ENCODE results near the gene APOL4.

The APOL4 gene

DNA sequence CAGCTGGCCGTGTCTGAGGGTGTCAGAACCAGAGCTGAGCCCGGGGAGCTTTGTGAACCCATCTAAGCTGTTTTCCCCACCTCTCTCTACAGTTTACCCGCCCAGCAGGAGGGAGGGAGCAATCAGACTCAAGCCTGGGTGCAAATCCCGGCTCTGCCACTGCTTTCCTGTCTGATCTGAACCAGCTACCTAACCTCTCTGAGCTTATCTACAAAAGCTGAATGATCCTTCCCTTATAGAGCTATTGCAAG, 37.5 kb upstream of the APOL4 start:
- H3K9me3 ChIP-seq (ENCODE audit: control insufficient read depth, low read length): no peaks in the 10 kb centered on the region
- WGBS, 2 experiments: 48 to 58% methylated on average over 4 of the region's 4 CpGs
- peak overlapping the region; percentile 28 for H3K4me3 ChIP-seq (ENCODE audit: insufficient read depth, low read depth, low read length)
- no peaks in the 10 kb centered on the region for H3K36me3 ChIP-seq (ENCODE audit: control insufficient read depth, insufficient read depth, low read length)
- H3K4me1 ChIP-seq (ENCODE audit: control insufficient read depth, insufficient read depth, low read length): peaks cover 3% of the 10 kb centered on the region
- no peak overlapping the region for H3K27ac ChIP-seq (ENCODE audit: insufficient read depth, low read depth, low read length, poor library complexity, severe bottlenecking)
- H3K27me3 ChIP-seq (ENCODE audit: control insufficient read depth, insufficient read depth, low read length, poor library complexity, severe bottlenecking): no peaks in the 10 kb centered on the region

DNA sequence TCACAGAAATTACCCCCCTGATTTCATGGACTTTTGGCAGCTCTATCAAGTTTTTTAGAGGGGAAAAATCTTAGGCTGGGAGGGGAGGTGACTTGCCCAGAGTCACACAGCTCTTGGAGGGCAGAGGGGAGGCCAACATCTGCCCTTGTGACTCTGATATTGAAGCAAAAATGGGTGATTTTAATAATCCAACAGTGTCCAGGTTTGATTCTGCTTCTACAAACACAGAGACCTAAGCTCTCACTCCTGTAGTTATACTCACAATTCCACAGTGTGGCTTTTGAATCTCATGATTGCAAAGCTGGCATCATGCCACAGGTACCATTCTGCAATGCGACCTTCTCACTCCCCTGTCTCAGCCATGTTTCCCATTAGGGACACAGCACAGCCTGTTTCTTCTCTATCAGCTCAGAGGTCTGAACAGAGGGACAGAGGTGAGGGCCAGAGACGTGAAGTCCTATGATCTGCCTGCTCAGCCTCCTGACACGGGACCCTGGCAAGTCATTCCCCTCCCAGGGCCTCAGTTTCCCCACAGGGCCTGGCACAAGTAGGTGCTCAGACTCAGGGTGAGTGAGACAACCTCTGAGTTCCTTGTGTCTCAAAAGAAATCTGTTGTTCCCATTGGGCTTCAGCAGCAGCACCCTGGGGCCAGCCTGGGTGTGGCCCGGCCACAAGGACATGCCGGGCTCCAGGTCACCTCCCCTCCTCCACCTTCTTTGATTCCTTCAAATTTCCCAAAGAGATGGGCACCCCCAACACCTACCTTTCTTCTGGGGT, 37.0 kb upstream of the APOL4 start:
- no peaks in the 10 kb centered on the region for H3K27me3 ChIP-seq (ENCODE audit: control insufficient read depth, insufficient read depth, low read length, poor library complexity, severe bottlenecking)
- no peak overlapping the region for H3K27ac ChIP-seq (ENCODE audit: insufficient read depth, low read depth, low read length, poor library complexity, severe bottlenecking)
- WGBS, 2 experiments: 80 to 84% methylated on average over 5 of the region's 5 CpGs
- no peaks in the 10 kb centered on the region for H3K9me3 ChIP-seq (ENCODE audit: control insufficient read depth, low read length)
- H3K36me3 ChIP-seq (ENCODE audit: control insufficient read depth, insufficient read depth, low read length): no peaks in the 10 kb centered on the region
- H3K4me1 ChIP-seq (ENCODE audit: control insufficient read depth, insufficient read depth, low read length): peaks cover 3% of the 10 kb centered on the region
- peak overlapping the region; percentile 28 for H3K4me3 ChIP-seq (ENCODE audit: insufficient read depth, low read depth, low read length)

DNA sequence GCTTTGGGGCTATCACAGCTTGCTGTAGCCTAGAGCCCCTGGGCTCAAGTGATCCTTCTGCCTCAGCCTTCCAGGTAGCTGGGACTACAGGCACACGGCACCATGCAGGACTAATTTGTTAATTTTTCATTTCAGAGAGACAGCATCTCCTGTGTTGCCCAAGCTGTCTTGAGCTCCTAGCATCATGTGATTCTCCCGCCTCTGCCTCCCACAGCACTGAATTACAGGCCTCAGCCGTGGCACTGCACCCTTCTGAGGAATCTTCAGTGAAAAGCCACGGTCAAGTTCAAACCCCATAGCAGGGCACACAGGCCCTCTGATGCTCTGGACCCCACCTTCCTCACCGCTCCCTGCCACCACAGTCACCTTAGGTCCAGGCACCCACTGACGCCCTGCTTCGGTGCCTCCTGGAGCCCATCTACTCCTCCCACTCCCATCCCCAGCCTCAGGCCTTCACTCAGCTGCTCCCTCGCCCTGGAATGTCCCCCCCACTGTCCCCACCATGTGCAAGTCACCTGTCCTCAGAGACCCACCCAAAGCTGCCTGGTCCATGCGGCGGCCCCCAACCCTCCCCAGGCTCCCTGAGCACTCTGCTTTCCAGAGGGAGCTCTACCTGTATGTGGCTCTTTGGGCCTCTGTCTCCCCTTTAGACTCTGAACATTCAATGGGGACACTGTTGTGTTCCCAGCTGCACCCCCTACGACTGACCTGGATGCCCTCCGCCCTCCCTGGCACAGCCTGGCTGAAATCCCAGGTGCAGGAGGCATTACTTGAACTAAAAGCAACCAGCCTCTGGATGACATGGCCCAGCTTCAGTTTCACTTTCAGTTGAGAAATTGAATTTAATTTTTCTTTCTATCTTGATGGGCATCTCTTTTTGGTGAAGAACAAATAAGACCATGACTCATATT, 36.1 kb upstream of the APOL4 start:
- 93 to 94% methylated on average over 12 of the region's 12 CpGs for WGBS, 2 experiments
- Histone ChIP-seq H3K9me3 (ENCODE audit: control insufficient read depth, low read length) (no peaks in the 10 kb centered on the region), H3K4me3 (ENCODE audit: insufficient read depth, low read depth, low read length) (no peak overlapping the region), H3K4me1 (ENCODE audit: control insufficient read depth, insufficient read depth, low read length) (peaks cover 3% of the 10 kb centered on the region), H3K27ac (ENCODE audit: insufficient read depth, low read depth, low read length, poor library complexity, severe bottlenecking) (no peak overlapping the region), H3K36me3 (ENCODE audit: control insufficient read depth, insufficient read depth, low read length) (no peaks in the 10 kb centered on the region), H3K27me3 (ENCODE audit: control insufficient read depth, insufficient read depth, low read length, poor library complexity, severe bottlenecking) (no peaks in the 10 kb centered on the region)

DNA sequence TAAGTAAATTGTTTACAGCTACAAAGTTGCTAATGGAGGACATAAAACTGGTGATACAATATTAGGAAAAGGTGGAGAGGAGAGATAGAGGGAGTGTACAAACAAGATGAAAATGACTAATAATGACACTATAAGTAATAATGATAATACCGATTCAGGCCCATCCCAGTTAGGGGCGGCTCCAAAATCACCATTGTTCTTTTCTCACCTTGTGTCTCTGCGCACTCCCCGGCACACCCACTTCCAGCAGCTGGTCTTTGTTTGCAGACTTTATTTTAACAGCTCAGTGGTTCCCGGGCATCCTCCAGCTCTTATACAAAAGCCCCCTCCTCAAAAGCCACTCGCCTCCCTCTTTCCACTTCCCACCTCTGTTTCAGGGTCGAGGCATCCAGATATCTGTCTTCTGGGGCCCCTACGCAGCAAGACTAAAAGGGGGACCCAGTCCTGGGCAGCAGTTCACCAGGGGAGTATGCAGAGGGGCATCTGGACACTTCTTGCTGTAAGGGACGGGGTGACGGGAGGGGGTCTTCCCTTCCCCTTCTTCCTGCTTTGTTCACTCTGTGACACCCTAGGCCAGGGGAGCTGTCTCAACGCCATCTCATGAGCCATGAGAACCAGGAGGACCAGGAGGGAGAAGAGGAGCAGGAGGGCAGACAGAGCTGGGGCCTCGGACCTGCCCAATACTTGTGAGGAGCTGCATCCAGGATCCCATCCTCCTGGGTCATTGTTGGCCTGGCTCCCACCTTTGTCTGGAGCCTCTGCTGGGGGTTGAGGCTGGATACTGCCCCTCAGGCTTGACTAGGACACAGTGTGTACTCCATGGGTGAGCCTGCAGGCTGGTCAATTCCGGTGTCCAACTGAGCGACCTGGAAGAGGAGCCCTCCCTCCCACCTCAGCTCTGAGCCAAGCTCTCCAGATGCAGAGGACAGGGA, 35.0 kb upstream of the APOL4 start:
- no peaks in the 10 kb centered on the region for H3K27me3 ChIP-seq (ENCODE audit: control insufficient read depth, insufficient read depth, low read length, poor library complexity, severe bottlenecking)
- WGBS, 2 experiments: 92 to 93% methylated on average over 14 of the region's 14 CpGs
- no peaks in the 10 kb centered on the region for H3K36me3 ChIP-seq (ENCODE audit: control insufficient read depth, insufficient read depth, low read length)
- no peak overlapping the region for H3K27ac ChIP-seq (ENCODE audit: insufficient read depth, low read depth, low read length, poor library complexity, severe bottlenecking)
- no peaks in the 10 kb centered on the region for H3K9me3 ChIP-seq (ENCODE audit: control insufficient read depth, low read length)
- H3K4me1 ChIP-seq (ENCODE audit: control insufficient read depth, insufficient read depth, low read length): peaks cover 3% of the 10 kb centered on the region
- no peak overlapping the region for H3K4me3 ChIP-seq (ENCODE audit: insufficient read depth, low read depth, low read length)

DNA sequence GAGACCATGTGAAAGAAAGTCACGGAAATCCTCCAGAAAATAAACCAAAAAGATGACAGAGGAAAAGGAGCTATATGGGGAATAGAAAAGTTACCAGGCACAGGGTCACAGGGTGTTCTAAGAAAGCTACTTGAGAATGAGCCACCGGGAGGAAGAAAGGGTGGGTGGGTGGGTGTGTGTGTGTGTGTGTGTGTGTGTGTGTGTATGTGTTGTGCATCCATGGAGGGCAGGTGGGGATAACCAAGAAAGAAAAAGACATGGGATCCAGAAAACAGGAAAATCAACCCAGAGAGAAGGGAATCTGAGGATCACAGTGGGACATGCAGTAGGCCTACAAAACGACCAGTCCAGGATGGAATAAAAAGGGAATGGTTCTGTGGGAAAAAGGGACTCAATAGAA, 34.0 kb upstream of the APOL4 start:
- 89 to 92% methylated on average over 3 of the region's 3 CpGs for WGBS, 2 experiments
- Histone ChIP-seq H3K4me1 (ENCODE audit: control insufficient read depth, insufficient read depth, low read length) (peaks cover 3% of the 10 kb centered on the region), H3K9me3 (ENCODE audit: control insufficient read depth, low read length) (no peaks in the 10 kb centered on the region), H3K4me3 (ENCODE audit: insufficient read depth, low read depth, low read length) (no peak overlapping the region), H3K27ac (ENCODE audit: insufficient read depth, low read depth, low read length, poor library complexity, severe bottlenecking) (no peak overlapping the region), H3K27me3 (ENCODE audit: control insufficient read depth, insufficient read depth, low read length, poor library complexity, severe bottlenecking) (no peaks in the 10 kb centered on the region), H3K36me3 (ENCODE audit: control insufficient read depth, insufficient read depth, low read length) (no peaks in the 10 kb centered on the region)

DNA sequence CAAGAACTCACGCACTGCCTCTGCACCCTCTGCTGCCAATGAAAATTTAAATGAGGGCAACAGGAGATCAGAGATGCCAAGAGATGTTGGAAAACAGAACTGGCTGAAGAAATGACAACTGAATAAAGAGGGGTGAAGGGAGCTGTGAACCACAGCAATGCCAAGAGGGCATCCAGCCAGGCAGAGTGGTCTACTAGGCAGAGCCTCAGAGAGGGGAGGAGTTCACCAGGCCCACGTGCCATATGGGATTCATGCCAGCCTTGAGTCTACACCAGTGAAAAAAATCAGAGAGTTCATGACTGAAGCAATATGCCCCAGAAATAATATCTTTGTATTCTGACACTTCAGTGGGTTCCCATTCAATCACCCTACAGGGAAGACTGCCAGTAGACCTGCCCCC, 33.3 kb upstream of the APOL4 start:
- Histone ChIP-seq H3K27ac (ENCODE audit: insufficient read depth, low read depth, low read length, poor library complexity, severe bottlenecking) (no peak overlapping the region), H3K4me3 (ENCODE audit: insufficient read depth, low read depth, low read length) (no peak overlapping the region), H3K36me3 (ENCODE audit: control insufficient read depth, insufficient read depth, low read length) (no peaks in the 10 kb centered on the region), H3K9me3 (ENCODE audit: control insufficient read depth, low read length) (no peaks in the 10 kb centered on the region), H3K27me3 (ENCODE audit: control insufficient read depth, insufficient read depth, low read length, poor library complexity, severe bottlenecking) (no peaks in the 10 kb centered on the region), H3K4me1 (ENCODE audit: control insufficient read depth, insufficient read depth, low read length) (peaks cover 3% of the 10 kb centered on the region)
- WGBS, 2 experiments: 87 to 95% methylated on average over 2 of the region's 2 CpGs

DNA sequence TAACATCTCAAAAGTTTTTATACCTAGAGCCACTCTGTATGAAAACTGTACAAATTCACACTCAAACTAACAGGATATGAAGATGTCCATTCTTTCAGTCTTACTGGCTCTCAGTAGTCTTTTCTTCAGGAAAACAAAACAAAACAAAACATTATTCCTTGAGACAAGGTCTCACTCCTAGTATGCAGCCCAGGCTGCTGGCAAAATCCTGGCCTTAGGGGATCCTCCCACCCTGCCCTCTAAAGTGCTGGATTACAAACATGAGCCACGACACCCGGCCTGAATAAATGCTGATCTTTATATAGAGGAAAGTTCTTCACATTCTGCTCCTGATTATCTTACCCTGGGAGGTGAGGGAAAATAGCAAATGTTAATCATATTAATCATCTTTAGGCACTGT, 32.6 kb upstream of the APOL4 start:
- Histone ChIP-seq H3K4me3 (ENCODE audit: insufficient read depth, low read depth, low read length) (no peak overlapping the region), H3K4me1 (ENCODE audit: control insufficient read depth, insufficient read depth, low read length) (peaks cover 3% of the 10 kb centered on the region), H3K9me3 (ENCODE audit: control insufficient read depth, low read length) (no peaks in the 10 kb centered on the region), H3K27ac (ENCODE audit: insufficient read depth, low read depth, low read length, poor library complexity, severe bottlenecking) (no peak overlapping the region), H3K36me3 (ENCODE audit: control insufficient read depth, insufficient read depth, low read length) (no peaks in the 10 kb centered on the region), H3K27me3 (ENCODE audit: control insufficient read depth, insufficient read depth, low read length, poor library complexity, severe bottlenecking) (no peaks in the 10 kb centered on the region)
- 87 to 100% methylated on average over 2 of the region's 2 CpGs for WGBS, 2 experiments

DNA sequence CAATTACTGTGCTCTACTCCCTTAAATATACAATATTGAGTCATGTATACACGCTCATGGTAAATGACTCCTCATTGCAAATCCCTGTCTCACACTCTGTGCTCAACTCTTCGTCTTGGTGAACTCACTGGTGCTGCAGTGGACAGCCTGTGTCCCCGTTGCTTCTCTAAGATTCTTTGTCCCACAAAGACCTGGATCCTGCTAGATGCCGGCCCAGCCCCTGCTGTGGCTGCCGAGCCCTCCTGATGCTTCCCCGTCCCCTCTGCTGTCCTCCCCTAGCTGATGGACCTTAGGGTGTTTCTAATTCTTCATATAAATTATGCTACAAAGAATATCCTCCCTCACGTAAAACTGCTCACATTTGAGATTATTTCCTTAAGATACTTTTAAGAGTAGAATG, 32.2 kb upstream of the APOL4 start:
- Histone ChIP-seq H3K4me1 (ENCODE audit: control insufficient read depth, insufficient read depth, low read length) (peaks cover 1% of the 10 kb centered on the region), H3K36me3 (ENCODE audit: control insufficient read depth, insufficient read depth, low read length) (no peaks in the 10 kb centered on the region), H3K27me3 (ENCODE audit: control insufficient read depth, insufficient read depth, low read length, poor library complexity, severe bottlenecking) (no peaks in the 10 kb centered on the region), H3K9me3 (ENCODE audit: control insufficient read depth, low read length) (no peaks in the 10 kb centered on the region), H3K27ac (ENCODE audit: insufficient read depth, low read depth, low read length, poor library complexity, severe bottlenecking) (no peak overlapping the region), H3K4me3 (ENCODE audit: insufficient read depth, low read depth, low read length) (no peak overlapping the region)
- WGBS, 2 experiments: 85 to 90% methylated on average over 6 of the region's 7 CpGs

DNA sequence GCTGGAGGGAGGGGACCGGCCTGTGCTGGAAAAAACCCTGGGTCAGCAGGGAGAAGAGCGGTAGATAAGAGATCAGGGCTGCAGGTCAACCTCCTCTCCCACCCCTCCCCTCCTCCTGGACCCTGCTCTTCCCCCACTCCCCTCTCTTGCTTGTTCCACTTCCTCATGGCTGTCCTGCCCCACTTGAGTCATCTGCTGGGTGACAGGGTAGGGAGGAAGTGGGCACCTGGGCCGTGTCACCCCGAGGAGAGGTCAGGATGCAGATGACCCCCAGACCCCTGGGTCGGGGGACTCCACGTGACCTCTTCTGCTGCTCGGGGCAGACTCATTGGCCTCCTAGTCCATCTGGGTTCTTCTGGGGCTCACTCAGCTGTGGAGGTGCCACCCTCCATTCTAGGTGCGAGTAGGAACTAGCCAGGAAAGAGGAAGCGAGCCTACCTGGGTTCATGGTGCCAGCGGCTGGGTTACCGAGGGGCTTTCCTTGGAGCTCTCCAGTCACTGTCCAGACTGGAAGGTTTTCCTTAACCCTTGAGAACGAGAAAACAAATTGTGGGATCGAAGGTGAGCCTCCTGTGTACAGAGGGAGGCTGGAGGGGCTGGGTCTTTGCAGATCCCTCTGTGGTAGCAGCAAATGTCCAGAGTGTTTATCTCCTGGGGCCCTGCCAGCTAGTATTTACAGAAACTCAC, 31.2 kb upstream of the APOL4 start:
- H3K27ac ChIP-seq (ENCODE audit: insufficient read depth, low read depth, low read length, poor library complexity, severe bottlenecking): no peak overlapping the region
- H3K9me3 ChIP-seq (ENCODE audit: control insufficient read depth, low read length): no peaks in the 10 kb centered on the region
- 89 to 93% methylated on average over 13 of the region's 13 CpGs for WGBS, 2 experiments
- H3K4me3 ChIP-seq (ENCODE audit: insufficient read depth, low read depth, low read length): no peak overlapping the region
- H3K4me1 ChIP-seq (ENCODE audit: control insufficient read depth, insufficient read depth, low read length): no peaks in the 10 kb centered on the region
- no peaks in the 10 kb centered on the region for H3K27me3 ChIP-seq (ENCODE audit: control insufficient read depth, insufficient read depth, low read length, poor library complexity, severe bottlenecking)
- no peaks in the 10 kb centered on the region for H3K36me3 ChIP-seq (ENCODE audit: control insufficient read depth, insufficient read depth, low read length)

Measured in ectodermal cell (in vitro differentiated cells).